Hippocampal formation (tissue), 2 donors: ENCODE data around the gene LIMCH1.
A peak's percentile ranks its signal among the peaks of the same experiment; 100 is the strongest.
"Not testable (repeated sequence)": the region's sequence is repeated elsewhere in the genome, so short reads cannot be mapped to it uniquely, and the experiment has no call there.

ENCODE experiments used
- DNase-seq, 2 donors: peaks; one replicate each; lab custom pipeline; 2025; lab: John Stamatoyannopoulos, UW

Gene LIMCH1

DNA sequence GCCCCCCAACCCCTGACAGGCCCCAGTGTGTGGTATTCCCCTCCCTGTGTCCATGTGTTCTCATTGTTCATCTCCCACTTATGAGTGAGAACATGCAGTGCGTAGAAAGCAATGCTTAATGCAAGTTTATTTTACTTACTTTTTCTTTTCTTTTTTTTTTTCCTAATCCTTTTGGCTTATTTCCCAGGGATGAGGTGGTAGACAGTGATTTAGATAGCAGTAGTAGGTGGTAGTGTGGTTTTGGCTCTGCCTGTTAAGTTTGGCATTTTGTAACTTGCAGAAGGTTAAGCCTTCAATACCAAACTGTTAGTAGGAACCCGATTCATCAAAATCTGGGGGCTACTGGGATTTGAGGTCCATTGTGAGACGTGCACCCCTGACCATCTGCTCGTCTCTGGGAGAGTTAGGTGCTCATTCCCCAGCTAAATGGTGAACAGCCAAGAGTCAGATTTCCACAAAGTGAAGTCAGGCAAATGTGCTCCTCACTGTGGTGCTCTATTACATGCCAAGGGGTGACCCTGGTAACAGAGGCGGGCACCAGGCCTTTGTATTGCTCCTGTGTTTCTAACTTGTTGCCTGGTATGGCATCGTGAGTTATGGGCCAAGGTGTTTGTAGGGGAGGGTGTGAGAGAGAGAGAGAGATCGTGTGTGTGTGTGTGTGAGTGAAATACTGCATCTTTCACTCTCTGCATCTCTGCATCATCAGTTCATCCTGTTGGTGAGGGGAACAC, 140.3 kb downstream of the LIMCH1 start:
- DNase-seq, result no peak

DNA sequence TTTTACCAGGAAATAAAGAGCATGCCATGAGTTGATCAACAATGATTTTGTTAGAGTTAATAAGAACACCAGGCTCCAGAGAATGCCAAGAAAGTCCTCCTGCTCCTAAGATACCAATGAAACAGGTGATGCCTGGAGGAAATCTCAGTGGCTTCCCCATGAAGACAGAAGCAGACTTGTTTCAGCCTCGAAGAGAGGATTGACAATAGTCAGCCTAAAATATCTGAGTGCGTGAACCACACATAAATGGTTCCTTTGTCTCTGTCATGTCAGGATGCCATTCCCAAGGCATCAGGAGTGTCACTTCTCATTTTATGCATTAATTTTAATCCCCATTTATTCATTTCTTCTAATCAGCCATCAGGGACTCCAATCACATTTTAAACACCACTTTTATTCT, 141.0 kb downstream of the LIMCH1 start:
- DNase-seq, result no peak

DNA sequence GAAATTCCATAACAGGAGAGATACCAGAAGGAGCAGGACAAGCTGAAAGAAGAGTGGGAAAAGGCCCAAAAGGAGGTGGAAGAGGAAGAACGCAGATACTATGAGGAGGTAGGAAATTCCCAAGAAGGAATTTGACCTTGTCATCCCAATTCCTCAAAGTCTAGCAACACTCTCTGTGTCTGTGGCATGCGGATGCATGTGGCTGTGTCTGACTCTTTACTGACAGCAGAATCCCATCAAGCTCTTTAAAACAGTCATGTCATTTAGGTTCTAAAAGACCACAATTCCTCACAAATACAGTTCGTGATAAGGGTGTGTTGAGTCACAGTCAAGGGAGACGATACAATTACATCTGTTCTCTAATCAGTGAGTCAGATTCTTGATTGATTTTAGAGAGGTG, 142.0 kb downstream of the LIMCH1 start:
- no peak for DNase-seq

DNA sequence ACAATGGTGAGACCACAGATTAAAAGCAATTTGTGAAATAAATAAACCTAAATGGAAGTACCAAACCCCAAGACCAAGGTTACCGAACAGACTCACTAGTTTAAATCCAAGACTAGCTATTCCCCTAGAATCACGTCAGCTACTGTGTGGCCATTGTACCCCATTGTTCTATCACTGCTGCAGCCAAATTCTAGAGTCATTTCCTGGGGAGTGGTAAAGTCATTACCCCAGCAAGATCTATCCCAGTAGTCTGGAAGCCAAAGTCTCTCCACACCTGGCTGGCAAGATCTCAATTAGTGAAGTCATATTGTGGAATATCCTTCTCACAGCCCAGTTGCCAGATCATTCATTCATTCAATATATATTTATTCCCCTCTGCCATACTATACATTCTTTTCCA, 143.1 kb downstream of the LIMCH1 start:
- DNase-seq, result no peak

DNA sequence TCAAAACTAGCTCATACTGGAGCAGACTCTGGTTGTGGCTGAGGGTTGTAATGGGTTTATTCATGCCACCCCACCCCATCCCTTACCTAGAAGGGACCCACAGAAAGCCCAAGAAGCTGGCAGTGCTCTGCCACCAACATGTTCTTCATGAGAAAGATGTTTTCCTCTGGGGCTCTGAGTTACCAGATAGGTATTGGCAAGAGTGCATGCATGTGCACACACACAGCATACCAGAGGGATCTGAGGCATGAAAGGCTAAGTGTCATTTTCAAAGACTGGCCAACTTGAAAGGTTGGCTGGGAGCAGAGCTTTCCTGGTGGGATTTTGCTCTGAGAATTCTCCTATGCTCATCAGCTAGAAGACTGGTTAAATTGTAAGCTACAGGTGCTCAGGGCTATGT, 145.4 kb downstream of the LIMCH1 start:
- DNase-seq, result no peak

DNA sequence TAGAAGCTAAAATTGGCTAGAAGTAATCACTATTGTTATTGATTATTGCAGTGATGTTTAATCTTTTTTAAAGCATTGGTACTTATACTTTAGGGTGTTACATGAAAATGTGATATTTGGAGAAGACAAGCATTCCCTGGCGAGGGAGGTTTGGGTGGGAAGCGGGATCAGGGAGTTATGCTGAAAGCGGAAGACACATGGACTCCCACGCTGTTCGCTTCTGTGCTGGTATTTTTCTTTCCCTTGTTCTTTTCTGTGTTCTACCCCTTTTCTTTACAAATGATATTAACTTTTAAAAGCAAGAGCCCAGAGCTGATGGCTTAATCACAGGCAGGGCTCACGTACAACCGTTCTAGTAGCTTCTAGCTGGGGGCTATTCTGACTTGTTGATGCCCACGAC, 148.9 kb downstream of the LIMCH1 start:
- no peak for DNase-seq

DNA sequence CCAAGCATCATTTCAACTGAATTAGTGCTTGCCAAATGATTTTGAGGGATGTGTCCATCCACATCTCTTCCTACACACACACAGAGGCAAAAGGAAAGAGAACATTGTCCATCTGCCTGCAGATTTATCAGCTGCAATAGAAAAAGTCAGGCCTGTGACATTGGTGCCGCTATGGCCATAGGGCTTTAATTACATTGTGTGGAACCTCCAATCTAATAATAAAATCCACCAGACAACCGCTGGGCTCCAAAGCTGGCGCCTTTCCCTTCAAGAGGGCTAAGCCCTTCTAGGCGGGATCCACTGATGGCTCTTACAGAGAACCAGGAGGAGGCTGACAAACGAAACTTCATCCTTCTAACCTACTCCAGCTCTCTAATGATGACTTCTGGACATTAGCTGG, 150.0 kb downstream of the LIMCH1 start:
- no peak for DNase-seq

DNA sequence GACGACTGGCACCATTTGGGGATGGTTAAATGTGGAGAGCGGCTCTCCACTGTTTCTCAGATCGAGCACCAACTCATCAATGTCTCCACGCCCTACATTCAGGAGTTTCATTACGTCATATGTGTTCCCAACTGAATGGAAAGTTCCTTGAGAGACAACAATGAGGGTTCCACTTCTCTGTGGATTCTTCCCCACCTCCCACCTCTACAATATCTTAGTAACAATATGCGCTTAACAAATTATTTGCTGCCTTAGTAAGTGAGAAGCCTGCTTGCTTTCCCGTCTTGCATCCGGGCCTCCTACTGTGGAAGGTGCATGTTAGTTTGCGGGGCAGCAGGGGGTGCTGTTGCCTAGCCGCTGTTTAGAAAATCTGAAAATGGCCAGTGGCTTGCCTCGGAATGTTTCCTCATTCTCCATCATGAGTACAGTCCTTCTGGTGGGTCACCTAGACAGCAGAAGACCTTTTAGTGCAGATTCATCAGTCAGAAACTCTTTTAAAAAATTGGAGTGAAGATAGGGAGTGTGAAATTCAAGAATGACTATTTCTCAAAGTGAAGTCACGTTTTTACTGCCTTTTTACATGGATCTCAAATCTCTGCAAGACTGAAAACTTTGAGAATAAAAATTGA, 154.9 kb downstream of the LIMCH1 start:
- peak; percentile 29 to 48 for DNase-seq

DNA sequence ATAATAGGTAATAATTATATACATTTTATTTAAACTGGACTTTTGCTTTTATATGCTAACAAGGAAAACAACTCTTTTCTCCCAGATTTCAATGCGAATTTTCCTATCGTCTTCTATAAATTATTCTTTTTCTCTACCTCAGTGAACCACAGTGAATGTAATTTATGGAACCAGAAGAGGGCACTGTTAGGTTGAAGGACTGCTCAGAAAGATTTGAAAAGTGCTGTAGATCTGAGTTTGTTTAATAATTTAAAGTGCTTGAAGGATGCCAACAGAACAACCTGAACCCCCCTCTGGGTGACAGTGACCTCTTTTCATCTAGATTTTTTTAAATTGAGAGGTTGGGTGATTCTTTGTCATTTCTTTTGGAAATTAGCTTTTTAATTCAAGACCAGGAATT, 155.7 kb downstream of the LIMCH1 start:
- DNase-seq, result peak in 1 of 2 donors; percentile 47

DNA sequence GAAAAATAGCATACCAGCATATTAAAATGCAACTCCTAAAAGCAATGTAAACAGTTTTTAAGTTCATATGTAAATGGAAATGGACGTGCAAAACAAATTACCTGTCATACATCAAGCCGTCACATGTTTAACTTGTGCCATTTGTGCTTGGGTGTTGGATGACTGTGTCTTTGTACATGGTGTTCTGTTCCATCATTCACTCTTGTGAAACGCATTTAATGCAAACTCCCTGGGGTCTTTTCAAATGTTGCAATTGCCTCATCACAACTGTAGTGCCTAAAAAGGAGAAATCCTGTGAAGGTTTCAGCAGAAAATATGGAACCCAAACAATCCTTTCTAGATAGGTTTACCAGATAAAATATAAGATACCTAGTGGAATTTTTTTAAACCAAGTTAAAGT, 158.2 kb downstream of the LIMCH1 start:
- no peak for DNase-seq

DNA sequence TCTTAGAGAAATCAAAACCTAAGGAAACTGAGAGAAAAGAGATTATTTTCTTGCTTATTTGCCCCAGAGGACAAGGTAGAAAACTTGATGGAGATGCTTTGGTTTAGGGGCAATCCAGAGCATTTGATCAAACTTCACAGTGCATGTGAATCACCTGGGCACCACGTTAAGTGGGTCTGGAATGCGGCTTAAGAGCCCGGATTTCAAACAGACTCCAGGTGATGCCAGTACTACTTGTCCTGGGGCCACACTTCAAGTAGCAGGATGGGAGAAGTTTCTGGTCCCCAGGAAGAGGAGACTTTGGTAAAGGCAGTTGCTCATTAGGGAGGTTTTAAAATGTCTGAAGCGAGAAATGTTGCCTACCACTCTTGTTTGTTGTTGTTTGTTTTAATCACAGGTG, 158.8 kb downstream of the LIMCH1 start:
- DNase-seq, result no peak

DNA sequence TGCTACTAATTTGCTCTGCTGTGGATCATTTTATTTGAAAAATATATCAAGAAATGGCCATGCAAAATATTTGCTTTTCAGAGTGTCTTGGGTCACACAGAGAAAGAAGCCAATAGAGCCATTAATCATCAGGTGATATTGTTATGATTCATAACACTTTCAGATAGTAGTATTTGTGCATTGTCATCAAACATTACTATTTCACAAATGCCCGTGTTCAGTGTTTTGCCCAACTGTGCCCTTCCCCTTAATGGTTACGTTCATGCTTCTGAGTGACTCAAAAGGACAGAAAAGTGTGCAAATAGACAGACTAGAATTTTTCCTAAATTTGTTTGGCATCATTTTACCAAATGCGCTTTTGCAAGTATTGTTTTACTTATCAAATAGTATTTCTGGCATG, 164.0 kb downstream of the LIMCH1 start:
- no peak for DNase-seq

DNA sequence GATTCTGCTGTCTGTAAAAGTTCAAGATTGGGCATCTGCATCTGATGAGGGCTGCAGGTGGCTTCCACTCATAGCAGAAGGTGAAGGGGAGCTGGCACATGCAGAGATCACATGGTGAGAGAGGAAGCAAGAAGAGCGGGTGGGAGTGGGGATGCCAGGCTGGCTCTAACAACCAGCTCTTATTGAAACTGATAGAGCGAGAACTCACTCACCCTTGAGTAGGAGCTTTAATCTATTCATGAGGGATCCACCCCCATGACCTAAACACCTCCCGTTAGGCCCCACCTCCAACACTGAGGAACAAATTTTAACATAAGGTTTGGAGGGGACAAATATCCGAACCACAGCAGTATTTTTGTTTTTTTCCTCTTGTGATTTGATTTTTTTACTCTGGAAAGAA, 164.8 kb downstream of the LIMCH1 start:
- no peak for DNase-seq

DNA sequence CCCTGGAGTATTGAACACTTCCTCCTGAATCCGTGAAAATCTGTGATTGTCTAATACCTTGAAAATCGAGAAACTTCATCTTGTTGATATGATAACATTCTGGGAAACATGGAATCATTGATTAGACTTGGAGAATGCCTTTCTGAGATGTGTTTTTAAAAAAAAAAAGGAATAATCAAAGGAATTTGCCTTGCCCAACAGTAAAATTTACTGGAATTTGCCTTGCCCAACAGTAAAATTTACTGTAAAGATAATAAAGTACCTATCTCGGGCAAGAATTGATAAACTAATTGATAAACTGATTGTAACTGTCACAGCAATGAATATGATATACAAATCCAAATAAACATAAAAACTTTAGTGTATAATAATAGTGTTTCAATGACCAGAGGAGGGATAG, 165.8 kb downstream of the LIMCH1 start:
- DNase-seq, result no peak

DNA sequence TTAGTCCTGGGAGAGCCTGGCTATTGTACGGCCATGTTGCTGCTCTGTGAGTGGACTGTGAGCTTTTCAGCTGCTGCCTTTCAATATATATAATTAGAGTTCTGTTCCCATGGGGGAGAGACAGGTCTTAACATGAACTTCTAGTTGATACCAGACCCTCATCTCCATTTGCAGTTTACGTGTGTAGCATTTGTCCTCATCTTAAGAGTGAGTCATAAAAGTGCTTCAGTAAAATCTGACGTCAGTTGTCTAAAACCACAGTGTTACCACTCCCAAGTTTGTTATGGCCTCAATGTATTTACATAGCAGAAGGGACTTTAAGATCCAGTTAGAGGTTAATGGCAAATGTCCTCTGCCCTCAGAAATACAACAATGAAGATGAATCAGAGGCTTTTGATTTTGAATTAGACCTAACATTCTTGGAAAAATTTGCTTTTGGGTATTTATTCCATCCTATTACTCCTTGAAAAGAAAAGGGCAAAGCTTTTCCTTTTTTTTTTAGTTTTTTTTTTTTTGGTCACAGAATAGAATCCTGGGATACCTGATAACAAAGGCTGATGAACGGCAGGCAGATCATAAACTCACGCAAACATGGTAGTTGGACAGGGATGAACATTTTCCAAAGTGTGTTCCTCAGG, 172.0 kb downstream of the LIMCH1 start:
- DNase-seq, result no peak

DNA sequence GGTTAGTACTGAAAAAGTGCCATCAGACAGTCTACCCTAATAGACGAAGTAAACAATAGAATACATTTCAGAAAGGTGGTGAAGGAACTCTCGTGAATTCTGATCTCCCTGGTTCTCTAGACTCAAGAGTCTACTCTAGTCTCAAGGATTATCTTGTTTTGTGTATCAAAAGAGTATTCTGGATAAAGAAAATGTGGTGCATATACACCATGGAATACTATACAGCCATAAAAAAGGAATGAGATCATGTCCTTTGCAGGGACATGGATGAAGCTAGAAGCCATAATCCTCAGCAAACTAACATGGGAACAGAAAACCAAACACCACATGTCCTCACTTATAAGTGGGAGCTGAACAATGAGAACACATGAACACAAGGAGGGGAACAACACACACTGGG, 173.7 kb downstream of the LIMCH1 start:
- DNase-seq, result not testable (repeated sequence)

DNA sequence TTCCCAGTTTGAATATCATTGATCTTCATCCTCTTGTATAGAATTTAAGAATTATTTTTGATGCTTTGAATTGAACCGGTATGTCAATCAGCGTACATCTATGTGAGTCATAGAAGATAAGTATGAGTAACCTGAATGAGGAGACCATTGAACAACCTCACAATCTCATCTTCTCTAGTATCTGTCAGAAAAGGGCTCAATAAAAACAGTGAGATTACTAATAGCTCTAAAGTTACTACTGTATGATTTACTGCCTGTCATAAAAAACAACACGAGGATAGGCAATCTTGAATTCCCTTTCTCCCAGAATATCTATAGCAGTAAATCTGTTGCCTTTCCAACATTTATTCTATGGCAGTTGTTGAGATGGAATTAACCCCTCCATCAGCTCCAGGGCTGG, 174.5 kb downstream of the LIMCH1 start:
- no peak for DNase-seq

DNA sequence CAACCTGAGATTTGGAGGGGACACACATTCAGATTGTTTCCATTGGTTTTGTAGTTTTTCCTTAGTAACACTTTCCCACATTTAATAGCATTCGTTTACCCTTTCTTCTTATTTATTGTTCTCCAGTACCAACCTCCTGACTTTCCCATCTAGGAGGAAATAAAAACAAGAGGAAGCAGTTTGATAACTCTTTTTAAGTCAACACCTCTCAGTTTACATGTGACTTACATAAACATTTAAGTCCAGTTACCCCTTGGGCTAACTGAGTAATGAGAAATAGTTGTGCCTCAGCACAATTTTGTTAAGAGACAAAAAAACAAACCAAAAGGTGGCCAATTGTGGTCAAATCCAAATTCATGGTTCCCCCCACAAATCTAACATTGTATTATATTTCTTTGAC, 175.8 kb downstream of the LIMCH1 start:
- DNase-seq, result no peak

DNA sequence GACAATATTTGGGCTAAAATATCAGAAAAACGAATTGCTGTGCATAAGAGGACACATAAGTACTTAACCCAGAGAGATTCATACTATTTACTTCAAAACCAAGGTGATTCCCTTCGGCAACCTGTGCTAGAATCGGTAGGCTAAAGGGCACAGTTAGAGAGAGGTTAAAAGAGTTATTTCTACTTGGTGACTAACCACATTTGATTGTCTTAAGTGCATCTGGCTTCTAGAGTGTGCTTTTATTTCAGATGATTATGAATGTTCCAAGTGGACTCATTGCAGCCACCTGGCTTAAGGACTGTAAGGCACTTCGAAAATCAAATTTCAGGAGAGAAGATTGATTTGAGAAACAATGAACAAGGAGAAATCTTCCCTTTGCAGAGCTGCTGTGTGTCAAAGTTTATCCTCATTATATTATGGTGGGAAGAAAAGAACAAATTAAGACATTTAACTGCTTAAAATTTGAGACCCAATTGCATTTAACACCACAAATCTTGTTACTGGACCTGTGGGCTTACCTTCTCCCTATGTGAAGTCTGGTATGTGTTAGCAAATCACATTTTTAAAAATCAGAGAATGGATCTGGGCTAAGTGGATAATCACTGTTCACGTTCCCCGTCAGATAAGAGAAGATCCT, 176.5 kb downstream of the LIMCH1 start:
- no peak for DNase-seq

DNA sequence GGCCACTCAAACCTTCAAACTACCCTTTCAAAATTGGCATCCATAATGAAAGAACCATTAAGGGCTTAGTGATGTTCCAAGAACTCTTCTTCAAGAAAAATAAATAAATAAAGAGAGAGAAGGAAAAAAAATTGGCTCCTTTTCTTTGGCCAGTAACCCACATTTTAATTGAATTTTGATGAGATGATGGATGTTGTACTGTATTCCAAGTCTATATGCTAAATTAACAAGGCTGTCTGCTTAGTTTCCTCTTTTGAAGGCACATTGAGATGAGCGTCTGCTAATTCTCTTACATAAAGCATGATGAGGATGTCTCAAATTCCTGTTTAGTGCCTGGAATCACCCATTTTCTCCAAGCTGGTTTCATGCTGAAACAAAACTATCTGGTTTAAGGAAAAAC, 177.2 kb downstream of the LIMCH1 start:
- no peak for DNase-seq

DNA sequence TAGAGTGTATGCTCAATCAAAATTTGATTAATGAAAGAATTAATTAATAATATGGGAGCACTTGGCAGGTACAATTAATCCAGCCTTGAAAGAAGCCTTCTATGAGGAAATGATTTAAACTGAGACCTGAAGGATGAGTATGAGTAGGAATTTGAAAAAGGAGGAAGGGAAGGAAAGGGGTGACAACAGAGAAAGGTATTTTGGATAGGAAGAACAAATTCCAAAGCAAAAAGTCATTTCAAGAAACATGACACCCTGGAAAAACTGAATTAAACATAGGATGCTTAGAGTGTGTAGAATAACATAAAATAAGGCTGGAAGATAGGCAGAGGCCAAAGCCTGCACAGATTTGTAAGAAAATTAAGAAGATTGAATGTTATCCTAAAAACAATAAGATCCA, 180.9 kb downstream of the LIMCH1 start:
- no peak for DNase-seq

DNA sequence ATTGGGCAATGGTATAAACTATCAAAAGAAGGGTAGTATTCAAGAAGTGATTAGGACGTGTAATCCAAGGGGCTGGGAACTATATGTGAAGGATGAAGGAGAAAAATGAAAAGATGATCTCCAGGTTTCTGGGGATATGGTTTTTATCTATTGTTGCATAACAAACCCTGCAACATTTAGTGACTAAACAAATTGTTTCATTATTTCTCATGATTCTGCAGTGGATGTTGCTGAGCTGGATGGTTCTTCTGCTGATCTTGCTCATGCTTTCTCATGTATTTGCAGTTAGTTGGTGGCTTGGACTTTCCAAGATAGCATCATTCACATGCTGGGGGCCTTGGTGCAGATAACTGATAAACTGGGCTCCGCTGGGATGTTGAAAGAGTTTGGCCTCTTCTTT, 181.5 kb downstream of the LIMCH1 start:
- DNase-seq, result no peak

DNA sequence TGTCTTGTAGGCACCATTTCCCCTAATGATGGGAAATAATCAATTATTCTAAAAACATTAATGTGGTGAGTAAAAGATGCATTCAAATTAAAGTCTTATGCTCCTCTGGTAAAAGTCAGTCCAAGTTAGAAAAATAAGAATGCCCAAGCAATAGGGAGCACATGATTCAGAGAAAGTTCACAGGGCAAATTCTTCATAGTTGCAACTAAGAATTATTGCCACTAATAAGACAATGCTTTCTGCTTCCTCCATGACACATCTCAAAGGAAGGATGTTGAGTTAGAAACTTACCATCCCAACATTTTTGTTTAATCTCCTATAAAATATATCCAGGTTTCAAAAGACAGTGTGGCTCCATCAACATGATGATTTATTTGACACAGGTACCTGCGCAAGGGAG, 184.2 kb downstream of the LIMCH1 start:
- no peak for DNase-seq
